ENCODE measurements around the gene FBXO41.

The FBXO41 gene

DNA sequence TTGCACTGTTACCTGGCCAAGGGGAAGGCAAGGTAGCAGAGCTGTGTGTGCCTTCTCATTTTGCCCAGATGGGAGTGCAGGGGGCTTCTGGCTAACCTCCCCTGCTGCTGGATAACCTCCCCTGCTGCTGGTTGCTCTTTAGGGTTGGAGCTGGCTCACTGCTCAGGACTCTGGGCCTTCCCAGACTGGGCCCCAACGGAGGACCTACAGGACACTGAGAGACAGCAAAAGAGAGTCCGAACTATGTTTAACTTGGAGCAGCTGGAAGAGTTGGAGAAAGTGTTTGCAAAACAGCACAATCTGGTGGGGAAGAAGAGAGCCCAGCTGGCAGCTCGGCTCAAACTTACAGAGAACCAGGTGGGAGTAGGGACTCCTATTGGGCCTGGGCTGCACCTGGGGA lies 76.0 kb downstream of the FBXO41 start:
- no peak for DNase-seq

DNA sequence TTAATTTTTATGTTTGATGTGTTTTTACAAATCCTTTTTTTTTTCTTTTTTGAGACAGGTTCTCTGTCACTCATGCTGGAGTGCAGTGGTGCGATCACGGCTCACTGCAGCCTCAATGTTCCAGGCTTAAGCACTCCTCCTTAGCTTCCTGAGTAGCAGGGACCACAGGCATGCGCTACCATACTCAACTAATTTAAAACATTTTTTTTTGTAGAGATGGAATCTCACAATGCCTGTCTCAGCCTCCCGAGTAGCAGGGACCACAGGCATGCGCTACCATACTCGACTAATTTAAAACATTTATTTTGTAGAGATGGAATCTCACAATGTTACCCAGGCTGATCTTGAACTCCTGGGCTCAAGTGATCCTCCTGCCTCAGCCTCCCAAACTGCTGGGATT lies 78.7 kb downstream of the FBXO41 start:
- no peak for DNase-seq
